ENCODE data around the gene DUSP9. TPM values are rescaled to one million over a fixed set of nuclear protein-coding genes. Genes with fewer than 3 reads are reported as not detected.
"Not testable (repeated sequence)": the region's sequence is repeated elsewhere in the genome, so short reads cannot be mapped to it uniquely, and the experiment has no call there.

DUSP9 gene
- polyA plus RNA-seq, 5 donors: 0.12 to 0.69 (median 0.45) TPM; not detected in 2

DNA sequence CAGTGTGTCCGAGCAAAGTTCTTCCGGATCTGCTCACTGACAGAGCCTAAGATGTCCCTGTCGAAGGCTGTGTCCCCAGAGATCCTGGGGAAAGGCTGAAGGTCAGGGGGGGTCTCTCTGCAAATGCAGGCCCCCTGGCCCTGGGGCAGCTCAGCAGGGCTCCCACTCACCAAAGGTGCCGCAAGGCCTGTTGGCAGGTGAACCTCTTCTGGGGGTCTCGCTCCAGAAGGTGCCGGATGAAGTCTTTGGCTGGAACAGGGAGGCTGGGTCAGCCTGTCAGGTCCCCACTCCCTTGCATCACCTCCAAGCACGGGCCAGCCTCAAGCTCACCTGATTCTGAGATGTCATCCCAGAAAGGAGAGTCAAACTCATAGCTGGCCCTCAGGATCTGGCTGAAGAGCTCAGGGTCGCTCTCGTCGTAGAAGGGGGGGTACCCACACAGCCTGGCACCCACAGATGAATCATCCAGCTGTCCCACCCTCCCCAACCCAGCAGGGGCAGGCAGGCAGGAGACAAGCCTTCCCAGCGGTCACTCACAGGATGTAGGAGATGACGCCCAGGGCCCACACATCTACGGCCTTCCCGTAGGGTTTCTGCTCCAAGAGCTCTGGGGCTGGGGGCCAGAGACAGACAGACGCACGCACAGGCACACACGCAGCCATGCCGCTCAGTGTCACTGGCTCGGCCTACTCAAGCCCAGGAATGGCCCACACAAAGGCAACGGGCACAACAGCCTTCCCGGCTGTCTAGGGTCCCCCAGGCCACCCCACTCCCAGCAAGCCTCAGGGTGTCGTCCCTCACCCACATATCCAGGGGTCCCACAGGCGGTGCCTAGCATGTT, 24.0 kb downstream of the DUSP9 start:
- no peak for DNase-seq

DNA sequence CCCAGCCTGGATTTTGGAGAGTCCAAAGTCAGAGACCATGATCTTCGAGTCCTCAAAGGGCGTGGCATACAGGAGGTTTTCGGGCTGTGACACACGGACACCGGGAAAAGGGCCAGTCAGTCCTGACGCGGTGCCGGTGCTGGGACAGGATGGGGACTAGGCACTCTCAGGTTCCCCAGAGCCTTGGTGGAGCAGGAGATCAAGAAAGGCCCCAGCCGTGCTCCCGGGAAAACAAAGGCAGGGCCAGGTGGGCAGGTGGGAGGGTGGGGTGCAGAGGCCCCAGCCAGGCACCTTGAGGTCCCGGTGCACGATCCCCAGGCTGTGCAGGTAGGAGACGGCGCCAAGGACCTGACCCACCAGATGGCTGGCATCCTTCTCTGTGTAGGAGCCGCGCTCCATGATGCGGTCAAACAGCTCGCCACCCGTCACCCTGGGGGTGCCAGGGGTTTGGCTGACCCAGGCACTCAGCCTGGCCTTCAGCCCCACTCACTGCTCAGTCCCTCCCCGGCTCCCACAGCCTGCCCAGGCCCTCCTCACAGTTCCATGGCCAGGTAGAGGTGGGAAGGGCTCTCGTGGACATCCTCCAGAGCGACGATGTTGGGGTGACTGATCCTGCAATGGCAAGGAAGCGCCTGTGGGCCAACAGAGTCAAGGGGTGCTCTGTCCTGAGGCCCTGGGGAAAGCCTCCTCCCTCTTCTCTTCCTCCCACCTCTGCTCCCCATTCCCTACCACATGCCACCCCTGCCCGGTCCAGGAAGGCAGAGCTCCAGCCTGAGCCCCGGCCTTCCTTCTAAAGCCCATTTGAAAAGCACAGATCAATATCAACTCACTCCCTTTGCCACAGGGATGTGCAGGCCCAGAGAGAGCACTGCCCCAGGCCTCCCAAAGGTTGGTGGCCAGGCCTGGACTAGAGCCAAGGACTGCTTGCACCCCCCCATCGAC, 24.9 kb downstream of the DUSP9 start:
- no peak for DNase-seq

DNA sequence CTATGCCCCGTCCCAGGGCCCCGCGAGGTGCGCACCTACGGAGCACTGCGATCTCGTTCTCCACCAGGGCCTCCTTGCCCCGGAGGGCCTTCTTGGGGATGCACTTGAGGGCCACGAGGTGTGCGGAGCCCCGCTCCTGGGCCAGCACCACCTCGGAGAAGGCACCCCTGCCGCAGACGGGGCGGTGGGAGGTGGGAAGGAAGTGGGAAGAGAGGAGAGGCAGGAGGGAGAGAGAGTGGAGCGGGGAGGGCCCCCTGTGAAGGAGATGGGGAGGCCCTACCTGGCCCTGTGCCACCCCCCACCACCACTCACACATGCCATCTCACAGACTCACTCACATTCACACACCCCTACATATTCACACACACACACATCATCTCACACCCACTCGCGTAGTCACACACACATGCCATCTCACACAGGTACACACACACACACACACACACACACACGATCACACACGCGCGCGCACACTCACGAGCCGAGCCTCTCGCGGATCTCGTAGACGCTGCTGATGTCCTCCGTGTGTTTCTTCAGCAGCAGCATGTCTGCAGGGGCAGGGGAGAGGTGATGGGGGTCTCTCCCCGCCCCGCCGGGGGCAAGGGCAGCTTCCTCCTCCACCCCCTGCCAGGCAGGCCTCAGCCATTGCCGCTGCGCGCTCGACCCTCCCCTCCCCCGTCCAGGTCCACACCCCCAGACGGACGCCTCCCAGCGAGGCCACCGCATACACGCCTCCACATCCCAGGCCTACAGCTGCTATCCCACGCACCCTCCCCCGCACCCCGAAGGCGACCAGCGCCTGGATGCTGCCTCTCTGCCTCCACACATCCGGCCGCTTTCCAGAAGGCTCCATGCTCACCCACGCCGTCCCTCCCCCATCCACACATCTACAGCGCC, 25.8 kb downstream of the DUSP9 start:
- DNase-seq: no peak

DNA sequence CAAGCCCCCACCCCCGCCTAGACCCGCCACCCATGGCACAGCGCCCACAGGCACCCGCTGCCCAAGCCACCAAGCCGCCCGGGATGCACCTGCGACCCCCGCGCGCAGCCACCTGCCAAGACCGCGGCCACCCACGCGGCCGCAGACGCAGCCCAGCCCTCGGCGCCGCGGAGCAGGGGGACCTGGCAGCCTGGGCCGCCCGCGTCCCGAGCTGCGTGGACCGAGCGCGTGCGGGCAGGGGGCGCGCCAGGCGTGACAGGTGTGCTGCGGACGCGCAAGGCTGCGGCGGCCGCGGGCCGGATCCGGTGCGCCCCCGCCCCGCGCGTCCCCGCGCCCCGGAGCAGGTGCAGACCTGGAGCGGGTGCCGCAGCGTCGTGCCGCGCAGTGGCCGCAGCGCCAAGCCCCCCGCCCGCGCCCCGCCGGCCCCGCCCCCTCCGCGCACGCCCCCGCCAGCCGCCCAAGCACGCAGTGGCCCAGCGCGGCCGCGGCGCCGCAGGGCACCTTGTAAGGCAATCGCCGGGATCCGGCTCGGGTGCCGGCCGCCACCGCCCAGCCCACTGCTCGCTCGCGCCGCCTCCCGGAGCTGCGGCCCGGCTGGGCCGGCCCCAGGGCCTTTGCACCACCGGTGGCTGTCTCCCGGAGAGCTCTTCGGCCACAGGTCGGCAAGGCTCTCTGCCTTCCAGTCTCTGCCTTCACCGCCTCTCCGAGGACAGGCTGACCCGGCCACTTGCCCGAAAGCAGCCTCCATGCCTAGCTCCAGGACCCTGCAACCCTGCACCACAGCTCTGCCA, 26.6 kb downstream of the DUSP9 start, which contains the start of gene PNCK:
TSS of gene PNCK (minus strand) at position 386 of the 791 bp plus-strand sequence. CDS start 737 bp downstream, outside the sequence.
- DNase-seq: no peak

DNA sequence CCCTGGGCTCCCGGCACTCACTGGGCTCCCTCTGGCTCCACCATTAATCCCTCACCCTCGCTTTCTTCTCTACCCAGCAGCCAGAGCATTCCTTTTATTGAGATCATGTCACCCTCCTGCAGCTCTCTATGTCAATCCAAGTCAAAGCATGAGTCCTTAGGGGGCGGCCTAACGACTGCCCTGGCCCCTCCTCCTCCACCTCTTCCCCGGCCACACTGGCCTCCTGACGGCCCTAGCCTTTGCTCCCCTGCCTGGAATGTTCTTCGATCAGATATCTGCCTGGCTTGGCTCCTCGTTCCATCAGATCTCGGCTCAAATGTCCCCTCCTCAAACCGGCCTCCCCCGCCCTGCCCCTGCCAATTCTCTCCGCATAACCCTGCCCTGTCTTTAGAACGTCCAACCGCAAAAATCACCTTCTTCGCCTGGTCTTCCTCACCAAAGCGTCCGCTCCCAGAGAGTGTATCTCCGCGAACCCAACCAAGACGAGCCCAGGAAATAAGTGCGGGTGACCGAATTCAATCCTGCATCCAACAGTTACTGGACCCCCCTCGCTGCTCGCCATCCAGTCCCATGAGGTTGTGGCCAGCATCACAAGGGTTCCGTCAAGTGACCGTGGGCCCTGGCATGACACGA, 27.3 kb downstream of the DUSP9 start:
- DNase-seq: no peak

DNA sequence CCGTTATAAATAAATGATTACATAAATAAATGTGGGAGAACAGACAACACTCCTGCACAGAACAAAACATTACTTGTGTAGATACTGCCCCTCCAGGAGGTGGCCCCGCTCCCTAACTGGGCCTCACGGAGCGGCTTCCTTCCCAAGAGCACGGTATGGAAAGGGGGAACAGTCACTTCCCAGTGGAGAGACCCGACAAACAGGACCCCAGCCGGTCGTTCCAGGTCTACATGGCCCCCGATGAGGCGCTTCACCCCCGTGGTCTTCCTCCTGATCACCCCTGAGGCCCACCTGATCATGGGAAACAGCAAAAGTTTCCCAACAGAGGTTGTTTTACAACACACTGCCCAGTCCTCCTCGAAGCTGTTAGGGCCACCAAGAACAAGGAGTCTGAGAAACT, 34.2 kb downstream of the DUSP9 start:
- DNase-seq: no peak

DNA sequence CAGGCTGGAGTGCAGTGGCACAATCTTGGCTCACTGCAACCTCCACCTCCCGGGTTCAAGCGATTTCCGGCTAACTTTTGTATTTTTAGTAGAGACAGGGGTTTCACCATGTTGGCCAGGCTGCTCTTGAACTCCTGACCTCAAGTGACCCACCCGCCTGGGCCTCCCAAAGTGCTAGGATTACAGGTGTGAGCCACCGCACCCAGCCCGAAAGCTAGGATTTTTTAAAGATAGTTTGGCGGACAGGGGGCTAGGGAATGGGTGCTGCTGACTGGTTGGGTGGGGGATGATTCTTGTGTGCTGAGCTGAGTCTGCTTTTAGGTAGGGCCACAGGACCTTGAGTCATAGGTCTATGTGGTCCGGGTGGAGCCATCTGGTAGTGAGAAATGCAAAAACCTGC, 36.5 kb downstream of the DUSP9 start:
- DNase-seq: not testable (repeated sequence)

DNA sequence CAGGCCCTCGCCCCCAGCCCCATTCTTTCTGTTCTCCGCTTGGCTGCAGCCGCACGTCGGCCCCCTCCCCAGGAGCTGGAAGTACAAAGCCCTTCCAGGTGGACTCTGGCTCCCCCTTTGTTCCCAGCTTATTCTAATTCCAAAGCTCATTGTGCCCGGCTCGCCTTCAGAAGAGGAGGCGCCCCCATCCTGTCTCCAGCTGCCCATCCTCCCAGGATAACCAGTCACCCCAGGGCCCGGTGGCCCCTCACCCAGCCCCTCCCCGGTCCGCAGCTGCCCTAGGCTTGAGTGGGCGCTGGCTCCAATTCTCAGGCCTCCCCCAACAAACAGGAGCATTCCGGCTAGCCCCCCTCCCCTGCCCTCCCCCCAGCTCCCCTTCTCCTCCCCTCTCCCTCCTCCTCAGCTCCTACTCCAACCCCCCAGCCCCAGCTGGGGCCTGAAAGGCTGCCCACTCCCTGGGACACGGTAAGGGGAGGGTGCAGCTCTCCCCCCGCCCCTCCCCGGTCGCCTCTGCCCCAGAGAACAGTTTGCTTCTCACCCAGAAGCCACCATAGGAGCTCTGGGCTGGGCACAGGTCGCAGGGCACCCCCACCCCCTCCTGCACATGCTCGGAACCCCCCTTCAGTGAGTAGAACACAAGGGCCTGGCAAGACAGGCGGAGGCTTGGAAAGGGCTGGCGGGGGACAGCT, 37.6 kb downstream of the DUSP9 start:
- DNase-seq: no peak

DNA sequence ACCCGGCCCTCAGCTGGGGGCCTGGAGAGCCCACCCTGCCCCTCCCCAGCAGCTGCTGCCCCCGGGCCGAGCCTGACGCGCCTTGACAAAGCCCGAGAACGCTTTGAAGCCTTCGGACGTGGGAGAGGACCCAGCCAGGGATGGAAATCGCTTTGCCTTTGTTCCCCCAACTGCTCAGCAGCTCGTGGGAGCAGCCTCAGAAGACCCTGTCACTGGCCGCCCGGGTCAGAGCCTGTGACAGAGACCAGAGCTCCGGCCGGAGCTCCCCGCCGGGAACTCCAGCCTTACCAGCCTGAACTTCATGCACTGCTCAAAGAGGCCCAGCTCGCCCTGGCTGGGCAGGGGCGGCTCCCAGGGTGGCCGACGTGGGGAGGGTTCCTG, 38.1 kb downstream of the DUSP9 start:
- no peak for DNase-seq

DNA sequence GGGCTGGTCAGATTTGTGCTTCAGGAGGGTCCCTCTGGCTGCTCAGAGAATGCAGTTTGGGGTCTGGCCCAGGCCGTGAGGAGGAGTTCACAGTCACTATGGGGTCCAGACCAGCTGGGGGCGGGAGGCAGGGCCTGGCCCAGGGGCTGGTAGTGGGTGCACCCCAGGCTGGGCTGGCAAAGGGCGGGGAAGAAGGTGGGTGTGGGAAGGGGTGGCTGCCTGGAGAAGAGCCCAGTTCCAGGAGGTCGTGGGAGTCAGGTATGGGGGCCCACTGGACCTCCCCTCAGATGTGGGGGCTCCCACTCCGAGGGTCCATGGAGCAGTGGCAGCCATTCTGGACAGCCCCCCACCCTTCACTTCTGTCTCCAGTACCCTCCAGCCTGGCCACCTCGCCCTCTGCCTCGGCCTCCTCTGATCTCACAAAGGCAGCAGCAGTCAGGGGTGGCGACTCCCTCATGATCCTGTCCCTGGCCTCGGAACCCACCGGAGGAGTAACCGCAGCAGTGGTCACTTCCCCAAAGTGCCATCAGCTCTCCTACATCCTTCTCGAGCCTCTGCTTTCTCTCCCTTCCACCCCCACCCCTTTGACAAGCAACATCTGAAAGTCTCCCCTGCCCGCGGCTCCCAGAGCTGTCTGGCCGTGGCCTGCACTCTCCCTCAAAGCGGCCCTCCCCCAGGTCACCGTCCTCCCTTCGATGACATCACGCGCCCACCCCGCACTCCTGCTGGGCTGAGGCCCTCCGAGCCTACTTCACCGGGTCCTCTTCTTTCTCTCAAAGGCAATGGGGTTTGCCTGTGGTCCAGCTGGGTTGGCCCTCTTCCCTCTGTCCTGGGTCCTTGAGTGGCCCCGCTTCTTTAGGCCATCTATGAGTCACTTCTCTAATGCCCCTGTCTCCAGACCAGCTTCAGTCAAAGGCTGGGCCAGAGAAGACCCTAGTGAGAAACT, 39.0 kb downstream of the DUSP9 start:
- DNase-seq: no peak

DNA sequence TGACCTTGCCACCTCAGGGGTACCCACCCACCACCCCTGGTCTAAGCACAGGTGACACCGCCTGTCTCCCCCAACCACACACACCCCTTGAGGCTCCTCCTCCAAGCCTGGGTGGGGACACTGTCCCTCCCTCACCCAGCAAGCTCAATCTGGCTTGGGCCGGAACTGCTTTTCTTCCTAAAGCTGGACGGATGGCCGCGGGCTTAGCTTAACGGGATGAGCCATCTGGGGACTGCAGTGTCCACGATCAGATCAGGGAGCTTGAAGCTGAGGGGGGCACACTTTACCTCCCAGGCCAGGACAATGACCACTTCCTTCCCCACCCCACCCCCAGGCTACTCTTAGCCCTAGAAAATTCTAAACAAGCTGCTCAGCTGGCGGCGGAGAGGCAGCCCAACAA, 39.7 kb downstream of the DUSP9 start:
- DNase-seq: no peak

DNA sequence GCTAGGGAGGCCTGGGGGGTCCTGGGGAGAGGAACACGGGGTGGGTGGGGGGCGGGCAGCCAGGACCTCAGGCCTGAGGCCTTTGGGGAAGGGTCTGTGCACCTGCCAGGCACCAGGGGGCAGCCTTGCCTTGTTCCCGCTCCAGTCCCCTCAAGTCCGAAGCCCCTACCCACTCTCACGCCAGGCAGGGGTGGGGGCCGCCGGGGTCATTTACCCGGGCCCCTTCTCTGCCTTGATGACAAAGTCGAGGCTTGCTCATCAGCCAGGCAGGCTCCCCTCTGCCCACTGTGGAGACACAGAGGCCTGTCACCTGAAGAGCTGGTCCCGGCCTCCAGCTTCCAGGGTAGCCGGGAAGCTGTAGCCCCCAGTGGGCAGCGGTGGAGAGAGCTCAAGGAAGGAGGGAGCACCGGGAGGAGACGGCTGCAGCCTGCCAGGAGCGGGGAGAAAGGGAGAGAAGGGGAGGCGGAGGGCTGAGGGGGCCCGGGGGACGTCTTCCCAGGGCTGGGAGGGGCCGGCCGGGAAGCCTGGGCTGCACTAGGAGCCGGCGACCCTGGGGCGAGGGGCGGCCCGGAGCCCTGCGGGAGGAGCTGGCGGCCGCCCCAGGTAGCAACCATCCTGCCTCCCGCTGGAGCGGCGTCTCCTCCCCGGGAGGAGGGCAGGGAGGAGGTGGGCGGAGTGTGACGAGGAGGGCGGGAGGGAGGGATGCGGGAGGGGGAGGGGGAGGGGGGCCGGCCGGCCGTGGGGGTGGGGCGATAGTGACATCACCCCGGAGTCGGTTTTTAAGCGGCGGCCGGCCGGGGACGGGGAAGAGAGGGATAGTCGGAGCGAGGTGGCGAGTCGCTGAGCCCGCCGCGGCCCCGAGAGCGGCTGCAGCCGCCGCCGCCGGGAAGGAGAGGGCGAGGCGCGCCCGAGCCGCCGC, 40.4 kb downstream of the DUSP9 start, which contains the start of gene SLC6A8:
TSS of gene SLC6A8 (plus strand) at position 806 of the 919 bp plus-strand sequence. CDS start 649 bp downstream, outside the sequence.
- DNase-seq: peak; percentile 43 to 58

DNA sequence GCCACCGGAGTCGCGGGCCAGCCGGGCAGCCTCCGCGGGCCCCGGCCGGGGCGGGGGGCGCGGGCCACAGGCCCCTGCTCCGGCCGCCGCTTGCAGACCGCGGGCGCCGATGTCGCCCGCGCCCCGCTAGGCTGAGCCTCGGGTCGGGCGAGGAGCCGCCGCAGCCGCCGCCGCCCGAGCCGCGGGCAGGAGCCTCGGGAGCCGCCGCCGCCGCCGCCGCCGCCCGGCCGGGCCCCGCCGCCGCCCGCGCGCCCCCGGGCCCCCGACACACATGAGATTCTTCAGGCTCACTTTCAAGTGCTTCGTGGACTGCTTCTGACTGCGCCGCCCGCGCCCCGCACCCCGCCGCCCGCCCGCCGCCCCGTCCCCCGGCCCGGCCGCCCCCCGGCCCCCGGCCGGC, 41.1 kb downstream of the DUSP9 start:
- DNase-seq: no peak

DNA sequence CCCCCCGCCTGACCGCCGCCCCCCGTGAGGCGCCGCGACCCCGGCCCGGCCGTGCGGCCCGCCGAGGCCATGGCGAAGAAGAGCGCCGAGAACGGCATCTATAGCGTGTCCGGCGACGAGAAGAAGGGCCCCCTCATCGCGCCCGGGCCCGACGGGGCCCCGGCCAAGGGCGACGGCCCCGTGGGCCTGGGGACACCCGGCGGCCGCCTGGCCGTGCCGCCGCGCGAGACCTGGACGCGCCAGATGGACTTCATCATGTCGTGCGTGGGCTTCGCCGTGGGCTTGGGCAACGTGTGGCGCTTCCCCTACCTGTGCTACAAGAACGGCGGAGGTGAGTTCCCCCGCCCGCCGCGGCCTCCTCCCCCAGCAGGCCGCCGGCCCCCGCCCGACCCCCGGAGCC, 41.5 kb downstream of the DUSP9 start:
- no peak for DNase-seq

DNA sequence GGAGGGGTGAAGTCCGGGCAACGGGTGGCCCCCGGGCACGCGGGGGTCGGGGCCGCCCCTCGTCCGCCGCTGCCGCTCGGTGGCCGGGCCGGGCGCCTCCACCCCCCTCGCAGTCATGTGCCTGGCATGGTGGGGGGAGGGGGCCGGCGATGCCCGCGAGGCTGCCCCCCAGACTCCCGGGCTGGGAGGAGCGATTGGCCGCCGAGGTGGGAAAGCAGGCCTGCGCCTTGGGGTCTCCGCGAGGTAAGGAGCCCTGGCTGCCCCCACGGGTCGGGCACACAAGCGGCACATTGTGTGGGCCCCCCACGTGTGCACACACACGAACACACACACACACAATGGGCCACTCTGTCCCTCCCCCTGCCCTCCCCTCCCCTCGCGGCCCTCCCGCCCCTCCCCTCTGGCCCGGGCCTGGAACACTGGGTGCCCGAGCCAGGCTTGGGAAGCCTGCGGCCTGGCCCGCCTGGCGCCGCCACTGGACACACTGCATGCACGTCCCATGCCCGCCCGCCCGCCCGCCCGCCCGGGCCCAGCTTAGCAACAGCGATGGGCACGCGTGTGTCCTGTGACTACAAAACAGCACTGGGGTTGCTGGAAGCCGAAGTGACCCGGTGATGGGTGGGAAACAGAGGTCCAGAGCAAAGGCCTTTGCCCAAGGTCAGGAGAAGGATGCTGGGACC, 42.0 kb downstream of the DUSP9 start:
- no peak for DNase-seq

DNA sequence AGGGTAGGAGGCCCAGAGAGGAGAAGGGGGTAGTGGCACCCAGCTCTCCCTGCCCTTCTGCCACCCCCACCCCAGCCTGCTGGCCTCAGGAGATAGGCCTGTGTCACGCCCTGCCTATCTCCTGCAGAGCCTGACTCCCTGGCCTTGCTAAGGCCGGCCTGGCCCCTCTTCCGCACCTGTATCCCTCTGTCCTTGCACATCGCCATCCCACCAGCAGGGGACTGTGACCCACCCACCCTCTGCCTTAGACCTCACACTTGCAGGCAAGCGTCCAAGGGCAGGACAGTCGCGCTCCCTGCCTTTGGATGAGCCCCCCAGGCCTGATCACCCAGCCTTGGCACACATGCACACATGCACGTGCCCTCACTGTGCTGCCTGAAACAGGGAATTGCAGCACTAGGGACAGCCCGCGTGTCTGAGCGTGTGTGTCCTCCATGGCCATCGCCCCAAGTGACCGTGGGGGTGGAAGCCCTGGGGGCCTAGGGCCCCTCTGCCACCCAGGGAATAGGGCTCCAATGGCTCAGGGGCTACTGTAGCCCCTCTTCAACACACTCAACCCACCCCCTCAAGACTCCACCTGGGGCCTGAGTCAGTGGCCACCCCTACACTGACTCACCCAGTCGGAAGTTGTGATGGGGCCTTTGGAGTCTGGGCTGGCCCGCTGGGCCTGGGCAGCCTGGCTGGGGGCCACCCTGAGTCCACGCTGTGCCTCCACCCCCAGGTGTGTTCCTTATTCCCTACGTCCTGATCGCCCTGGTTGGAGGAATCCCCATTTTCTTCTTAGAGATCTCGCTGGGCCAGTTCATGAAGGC, 42.9 kb downstream of the DUSP9 start:
- DNase-seq: no peak

All from right lung (tissue), 5 donors.